GM19463 (cell line): ENCODE measurements around the gene THBS3.
A peak's percentile ranks its signal among the peaks of the same experiment; 100 is the strongest.
"Not testable (repeated sequence)": the region's sequence is repeated elsewhere in the genome, so short reads cannot be mapped to it uniquely, and the experiment has no call there.

Source experiments
- ATAC-seq: cut with Tn5 transposase; IDR thresholded peaks from one replicate; pipeline ENCODE4 v1.9.1; 2021; ENCODE audit warnings: mild to moderate bottlenecking, moderate library complexity; ENCODE audit not compliant: unreplicated experiment

THBS3 gene

DNA sequence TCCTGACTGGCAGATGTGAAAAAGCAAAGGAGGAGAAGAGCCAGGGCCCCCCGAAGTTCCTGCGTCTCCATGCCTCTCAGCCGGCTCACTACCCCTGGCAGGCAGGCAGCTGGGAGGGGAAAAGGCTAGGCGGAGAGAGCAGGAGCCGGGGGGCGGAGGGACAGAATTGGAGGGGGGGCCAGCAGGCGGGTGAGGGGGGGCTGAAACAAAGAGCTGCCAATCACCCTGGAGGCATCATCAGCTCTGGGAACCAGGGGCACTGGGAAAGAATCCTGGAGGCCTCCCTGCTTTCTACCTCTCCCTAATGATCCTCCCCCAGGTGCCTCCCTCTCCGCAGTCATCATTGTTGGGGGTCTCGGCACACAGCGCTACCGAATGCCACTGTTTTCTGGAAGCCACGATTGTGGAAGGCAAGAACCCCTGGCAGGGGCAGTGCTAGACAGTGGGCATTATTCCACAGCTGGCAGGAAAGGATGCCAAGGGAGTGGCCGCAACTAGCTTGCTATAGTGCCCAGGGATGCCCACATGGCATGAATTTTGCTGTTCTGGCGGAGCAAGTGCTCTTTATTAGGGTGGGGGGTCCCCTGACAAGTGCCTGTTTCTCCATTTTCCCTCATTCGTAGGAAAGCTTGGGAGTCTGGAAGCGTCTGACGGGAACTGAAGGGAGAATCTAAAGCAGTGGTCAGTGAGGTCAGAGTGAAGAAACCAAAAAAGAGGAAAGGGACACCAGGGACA, at the start of gene THBS3:
Gene THBS3, minus strand, starts transcription at position 92 of the 735 bp plus-strand sequence. Its CDS starts 21 bp downstream, at position 71.
- no peak for ATAC-seq

DNA sequence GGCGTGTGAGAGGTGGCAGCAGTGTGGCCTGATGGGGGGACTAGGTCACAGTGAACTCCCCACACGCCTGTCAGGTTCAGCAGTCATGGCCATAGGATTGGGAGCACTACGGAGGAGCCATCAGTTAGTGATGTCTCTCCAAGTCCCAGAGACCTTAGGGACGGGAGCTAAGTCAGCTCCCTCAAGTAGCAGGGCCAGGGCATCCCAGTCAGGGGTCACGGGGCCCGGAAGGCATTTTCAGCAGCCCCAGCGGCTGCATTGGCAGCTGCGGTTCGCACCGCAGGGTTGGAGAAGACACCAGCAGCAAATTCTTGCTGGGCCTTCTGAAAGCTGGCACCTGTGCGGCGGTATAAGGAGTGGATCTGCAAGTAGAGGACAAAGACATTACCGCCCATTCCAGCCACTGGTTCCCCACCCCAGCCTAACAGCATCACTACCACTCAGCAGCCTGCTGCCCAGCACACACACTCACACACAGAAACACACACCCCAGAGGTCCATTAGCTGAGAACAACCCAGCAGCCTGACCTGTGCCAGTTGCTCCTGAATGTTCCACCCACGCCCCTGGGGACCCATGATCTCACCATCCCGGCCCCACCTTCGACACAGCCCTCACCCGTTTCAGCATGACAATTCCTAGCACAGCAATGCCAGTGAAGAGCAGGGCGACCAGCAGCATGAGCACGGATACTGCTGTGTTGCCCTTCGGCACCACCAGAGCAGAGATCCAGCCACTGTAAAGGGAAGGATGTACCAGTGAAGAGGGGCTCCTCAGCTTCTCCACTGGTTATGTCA, 48.6 kb upstream of the THBS3 start:
- ATAC-seq, result no peak

DNA sequence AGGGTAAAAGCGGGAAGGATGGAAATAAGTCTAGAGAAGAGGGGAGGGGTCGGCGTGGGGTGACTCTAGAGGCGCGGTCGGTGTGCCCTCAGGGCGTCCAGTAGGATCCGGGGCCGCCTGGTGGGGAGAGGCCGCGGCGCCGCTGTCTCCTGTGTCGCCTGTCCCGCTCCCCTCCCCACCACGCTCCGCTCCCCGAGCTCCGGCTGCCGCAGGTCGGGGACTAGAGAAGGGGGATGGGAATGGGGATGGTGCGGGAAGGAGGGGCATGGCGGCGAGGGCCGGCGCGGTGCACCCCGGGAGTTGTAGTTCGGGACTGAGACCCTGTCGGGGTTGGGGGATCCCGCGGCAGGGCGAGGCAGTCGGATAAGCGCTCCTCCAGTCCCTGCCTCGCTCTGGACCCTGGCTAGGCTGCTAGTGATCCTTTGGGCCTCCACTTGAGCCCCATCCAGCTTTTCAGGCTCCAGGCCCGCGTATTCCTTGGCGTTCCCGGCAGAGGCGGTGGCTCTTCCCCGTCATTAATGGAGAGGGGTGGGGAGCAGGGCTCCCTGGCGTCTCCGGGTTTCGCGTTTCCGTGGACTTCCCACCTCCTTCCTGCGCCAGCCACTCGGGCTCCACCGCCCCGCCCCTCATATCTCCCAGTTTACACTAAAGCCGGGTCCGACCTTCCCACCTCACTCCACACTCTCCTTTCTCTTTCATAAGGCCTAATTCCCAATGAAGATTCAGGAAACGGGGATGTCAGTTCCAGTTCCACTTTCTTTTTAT, 47.7 kb upstream of the THBS3 start, which contains the start of gene ENTREP3:
Gene ENTREP3, minus strand, starts transcription at position 241 of the 765 bp plus-strand sequence. CDS start 606 bp downstream, outside the sequence.
- ATAC-seq, result peak; percentile 60

DNA sequence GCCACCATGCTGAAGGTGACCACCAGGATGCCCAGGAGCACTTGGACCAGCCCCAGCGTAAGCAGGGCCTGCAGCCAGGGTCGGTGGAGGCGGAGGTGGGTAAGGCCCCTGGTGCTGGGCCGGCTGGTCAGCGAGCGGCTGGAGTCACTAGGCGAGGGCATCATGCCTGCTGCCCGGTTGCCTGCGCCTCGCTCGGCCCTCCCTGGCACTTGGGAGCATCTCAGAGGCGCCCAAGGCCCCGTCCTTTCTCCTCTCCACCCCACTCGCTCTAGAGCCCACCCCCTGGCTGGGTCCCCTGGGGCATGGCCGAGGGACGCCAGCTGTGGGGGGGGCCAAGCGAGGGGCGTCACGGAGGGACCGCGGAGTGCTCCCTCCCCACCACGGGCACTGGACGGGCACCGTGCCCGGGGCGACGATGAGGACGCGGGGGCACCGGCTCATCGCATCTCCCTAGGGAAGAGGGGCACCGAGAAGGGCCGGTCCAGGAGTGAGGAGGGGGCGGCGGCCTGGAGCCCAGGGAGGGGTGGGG, 47.1 kb upstream of the THBS3 start:
- ATAC-seq, result no peak

DNA sequence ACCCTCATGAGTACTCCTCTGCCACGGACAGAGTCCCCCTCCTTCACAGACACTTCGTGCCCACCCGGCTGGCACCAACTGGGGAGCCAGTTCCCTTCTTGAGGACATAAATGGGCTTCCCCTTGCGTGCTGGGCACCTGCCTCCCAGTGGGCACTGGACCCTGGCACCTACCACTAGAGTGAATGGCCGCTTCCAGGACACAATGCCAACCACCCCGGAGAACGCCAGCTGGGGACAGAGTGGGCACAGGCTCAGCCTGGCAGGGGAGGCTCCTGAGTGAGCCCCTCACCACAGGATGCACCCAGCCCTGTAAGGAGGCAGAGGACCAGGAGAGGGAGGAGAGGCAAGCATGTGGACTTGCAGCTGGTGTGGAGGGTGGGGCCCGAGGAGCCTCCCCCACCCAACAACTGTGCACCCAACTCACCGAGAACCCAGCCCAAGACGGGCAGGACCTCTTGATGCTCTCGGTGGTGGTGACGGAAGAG, 46.6 kb upstream of the THBS3 start:
- ATAC-seq, result no peak

DNA sequence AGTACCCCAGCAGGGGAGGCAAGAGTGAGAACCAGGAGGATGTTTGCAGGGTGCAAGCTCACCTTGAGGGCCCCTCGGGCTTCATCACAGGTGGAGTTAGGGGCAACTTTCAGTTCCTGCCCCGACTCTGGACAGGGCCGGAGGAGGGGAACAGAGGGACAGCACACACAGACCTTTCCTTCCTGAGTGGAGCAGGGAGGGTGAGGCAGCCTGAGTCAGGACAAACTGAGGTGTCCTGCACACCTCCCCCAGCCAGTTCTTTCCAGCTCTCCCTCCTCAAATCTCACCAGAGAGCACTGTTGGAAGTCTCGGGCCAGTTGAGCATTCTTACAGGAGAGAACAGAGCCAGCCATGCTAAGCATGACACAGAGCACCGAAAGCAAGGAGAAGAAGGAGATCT, 46.1 kb upstream of the THBS3 start:
- ATAC-seq, result no peak

DNA sequence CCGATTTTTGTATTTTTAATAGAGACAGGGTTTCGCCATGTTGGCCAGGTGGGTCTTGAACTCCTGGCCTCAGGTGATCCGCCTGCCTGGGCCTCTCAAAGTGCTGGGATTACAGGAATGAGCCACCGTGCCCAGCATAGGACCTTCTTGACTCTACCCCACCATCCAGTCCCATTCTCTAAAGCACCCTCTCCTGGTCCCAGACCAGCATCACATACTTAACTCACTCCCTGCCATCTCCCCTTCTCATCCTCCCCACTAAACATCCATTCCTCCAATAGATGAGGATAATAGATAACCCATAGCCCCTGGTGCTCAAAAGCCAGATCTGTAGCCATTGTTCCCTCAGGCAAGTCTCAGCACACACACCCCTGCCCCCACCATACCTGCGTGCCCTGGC, 45.5 kb upstream of the THBS3 start:
- ATAC-seq, result no peak

DNA sequence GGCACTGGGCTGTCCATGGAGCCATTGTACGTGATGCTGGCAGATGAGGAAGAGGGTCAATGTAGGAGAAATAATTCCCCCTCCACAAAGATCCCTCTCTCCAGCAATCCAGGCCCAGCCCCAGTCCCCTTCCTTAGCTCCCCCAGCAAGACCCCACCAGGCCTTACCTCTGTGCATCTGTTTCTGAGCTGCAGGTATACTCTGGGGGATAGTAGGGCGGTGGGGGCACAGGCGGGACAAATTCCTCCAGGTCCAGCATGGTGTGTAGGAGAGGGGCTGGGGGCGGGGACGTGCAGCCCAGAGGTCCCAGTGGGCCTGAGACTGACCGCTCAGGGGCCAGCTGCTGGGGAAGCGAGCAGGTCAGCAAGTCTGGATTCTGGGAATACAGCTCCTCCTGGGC, 43.9 kb upstream of the THBS3 start:
- no peak for ATAC-seq

DNA sequence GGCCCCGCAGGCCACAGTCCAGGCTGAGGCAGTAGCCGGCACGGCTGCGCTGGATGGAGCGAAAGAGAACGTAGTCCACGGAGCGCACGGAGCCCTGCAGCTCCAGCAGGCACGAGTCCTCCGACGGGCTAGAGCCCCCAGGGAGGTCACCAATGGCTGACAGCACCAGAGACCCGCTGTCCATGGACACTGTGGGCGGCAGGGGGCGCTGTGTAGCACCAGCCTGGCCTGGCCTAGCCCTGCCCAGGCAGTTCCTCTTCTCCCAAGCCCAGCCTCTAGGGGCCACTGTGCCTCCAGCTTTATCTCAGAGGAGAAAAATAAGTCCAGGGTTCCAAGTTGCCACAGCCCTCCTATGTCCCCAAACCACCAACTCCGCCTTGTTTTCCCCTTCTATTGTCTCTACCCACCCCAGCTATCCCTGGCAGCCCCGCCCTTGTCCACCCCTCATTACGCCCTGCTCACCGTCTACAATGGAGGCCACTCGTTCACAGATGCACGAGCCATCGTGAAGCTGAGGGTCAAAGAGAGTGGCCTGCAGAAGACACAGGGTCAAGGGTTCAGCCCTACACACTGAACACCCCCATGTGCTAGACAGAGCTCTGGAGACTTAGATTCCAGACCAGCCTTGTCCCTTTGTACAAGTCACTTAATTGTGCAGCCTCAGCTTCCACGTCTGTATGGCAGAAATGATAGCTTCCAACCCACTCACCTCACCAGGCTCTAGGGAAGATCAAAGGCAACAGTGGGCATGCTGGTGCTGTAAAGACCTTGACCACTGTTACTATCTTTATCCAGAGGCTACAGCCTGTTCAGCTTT, 43.1 kb upstream of the THBS3 start:
- peak; percentile 87 for ATAC-seq

DNA sequence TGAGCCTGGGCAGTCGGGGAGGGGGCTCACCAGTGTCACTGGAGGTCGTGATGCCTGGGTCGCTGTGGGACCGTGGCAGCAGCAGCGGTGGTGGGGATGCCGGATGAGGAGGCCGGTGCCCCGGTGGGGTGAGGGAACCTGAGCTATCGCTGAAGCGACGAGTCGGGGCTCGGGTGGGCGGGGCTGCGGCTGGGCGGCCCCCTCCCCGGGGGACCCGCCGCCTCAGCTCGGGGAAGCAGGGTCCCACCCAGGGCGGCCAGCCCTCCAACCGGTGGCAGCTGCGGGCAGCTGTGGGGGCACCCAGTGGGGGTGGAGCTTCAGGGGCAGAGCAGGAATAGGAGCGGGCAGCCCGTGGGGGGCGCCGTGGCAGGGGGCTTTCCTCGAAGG, 42.5 kb upstream of the THBS3 start:
- ATAC-seq, result peak; percentile 8

DNA sequence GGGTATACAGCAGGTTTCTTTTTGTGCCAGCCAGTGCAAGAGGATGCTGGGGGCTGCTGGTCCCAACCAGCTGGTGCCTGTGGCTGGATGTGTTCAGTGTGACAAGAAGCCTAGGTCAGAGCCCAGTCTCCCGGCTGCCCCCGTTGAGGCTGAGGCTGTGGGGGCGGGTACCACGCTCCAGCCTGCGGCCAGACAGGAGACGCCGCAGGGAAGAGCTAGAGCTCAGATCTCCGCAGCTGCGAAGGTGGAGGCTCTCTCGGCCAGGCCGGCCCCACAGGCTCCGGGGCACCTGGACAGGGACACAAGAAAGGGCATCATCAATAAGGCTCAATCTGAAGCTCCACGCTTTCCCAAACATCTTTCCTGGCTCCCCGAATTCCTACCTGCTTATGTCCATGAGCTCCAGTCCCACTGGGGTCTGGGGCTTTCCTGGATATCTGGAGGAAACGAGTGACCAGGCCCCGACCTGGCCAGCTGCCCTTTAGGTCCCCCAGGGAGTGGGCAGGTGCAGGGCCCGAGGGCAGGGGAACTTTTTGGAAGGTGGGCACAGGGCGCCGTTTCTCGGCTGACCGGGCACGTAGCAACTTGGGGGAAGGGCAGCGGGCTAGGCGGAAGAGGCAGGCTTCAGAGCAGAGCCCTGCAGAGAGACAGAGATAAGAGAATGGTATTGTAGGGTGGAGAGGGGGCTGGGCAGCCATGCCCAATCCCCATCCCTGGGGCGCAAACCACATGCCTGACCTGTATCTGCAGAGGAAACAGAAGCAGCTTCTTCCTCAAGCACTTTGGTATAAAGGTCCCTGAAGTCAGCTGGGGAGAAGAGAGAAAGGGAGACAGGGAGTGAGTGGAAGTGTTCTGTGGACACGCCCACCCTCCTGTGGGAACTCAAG, 40.2 kb upstream of the THBS3 start:
- ATAC-seq, result no peak

DNA sequence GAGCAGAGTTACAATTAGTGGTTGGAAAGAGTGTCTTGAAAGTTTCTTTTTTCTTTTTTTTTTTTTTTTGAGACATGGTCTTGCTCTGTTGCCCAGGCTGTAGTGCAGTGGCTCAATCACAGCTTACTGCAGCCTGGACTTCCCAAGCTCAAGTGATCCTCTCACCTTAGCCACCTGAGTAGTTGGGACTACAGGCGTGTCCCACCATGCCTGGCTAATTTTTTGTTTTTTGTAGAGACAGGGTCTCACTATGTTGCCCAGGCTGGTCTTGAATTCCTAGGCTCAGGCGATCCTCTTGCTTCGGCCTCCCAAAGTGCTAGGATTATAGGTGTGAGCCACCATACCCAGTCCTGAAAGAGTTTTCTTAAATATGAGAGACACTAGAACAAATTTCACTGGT, 39.1 kb upstream of the THBS3 start:
- not testable (repeated sequence) for ATAC-seq

DNA sequence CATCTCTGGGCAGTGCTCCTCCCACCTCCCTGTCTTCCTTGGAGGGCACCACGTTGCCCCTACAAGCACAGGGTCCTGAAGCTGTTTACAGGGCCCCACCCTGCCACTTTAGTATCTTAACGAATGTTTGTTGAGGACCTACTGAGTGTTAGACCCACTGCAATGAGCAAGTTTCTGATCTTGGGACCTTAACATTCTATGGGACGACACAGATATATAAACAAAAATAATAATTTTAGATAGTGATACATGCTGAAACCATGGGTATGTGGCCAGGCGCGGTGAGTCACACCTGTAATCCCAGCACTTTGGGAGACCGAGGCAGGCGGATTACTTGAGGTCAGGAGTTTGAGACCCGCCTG, 37.4 kb upstream of the THBS3 start:
- ATAC-seq, result no peak

DNA sequence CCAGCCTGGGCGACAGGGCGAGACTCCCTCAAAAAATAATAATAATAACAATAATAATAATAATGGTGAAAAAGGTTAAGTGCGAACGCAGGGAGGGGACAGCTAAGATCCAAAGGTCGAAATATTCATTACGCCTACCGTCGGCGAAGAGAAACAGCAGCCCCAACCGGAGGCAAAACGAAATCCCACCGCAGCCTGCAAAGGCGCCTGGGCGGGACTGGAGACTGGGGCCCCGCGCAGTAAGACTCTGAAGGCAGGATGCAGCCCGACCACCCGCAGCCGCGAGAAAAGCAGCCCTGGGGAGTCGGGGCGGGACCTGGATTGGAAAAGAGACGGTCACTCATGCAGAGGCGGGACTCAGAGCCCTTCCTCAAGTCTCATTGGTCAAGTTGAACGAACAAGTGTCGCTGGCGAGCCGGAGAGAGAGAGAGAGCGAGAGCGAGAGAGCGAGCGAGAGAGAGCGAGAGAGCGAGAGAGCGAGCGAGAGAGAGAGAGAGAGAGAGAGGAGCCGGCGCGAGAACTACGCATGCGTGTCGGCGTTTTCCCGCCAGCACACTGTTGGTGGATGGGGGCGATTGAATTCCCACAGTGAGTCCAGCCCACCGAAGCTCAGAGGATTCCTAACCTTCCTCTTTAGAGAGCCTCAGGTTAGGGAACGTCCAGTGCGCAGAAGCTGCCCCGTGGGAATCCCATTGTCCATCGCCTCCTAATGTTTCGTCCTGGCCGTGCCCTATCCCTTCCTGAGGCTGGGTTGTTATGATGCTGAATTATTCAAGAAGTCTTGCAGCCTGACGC, 36.9 kb upstream of the THBS3 start:
- peak; percentile 87 for ATAC-seq

DNA sequence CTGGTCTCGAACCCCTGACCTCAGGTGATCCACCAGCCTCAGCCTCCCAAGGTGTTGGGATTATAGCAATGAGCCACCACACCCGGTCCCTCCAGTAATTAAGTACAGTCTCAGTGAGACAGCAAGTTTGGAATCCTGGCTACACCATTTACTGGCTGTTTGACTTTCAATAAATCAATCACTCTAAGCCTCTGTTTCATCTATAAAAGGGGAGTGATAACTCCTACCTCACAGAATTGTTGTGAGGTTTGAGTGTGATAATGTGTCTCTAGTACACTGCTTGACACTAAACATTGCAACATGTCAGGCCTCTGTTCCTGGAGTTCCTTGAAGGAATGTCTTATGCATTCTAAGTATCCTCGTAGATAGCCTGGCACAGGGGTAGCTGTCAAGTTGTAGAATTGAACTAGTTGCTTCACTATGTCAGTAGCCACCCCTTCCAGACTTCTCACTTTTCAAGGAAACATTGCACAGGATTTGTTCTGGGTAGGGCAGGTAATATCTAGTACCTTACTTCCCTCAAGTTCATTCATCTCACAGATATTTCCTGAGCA, 35.2 kb upstream of the THBS3 start:
- ATAC-seq, result no peak

DNA sequence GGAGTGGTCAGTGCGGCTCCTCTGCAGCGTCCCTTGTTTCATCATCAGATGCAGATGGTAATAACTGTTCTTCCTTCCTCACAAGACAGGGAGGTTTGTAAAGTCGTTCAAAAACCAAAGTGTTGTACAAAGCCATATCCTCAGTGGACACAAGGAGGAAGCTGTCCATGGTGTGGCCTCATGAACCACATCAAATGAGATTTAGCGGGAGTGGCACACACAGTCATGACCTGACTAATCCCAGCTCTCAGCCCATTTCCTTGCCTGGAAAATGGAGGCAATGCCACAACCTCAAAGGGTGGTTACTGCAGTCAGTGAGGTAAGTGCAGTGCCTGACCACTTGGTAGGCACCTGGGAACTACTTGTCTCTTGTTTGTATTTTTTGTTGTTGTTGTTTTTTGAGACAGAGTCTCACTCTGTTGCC, 34.2 kb upstream of the THBS3 start:
- no peak for ATAC-seq

DNA sequence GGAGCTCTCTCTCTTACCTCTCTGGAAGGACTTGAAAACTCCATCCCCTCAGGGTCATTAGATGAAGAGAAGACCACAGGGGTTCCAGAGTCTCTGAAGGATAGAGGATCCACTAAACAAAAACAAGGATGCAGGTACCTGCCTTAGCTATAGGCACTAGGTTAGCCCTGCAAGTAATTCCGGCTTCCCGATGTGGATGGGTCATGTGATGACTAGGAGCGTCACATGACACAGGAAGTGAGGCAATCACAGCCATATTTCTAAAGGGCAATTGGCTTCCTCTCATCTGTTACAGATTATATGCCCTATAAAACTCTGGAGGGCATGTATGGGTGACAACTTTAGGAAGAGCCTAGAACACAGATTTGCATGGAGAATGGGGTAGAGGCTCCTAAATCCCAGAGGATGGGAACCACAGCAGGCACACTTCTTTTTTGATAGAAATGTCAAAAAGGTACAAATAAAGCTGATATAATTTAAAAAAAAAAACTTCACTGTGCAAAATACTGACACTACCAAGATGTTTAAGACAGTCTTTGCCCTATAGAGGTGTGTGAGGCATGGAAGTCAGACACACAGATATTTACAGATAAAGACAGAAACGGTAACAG, 33.5 kb upstream of the THBS3 start:
- no peak for ATAC-seq

DNA sequence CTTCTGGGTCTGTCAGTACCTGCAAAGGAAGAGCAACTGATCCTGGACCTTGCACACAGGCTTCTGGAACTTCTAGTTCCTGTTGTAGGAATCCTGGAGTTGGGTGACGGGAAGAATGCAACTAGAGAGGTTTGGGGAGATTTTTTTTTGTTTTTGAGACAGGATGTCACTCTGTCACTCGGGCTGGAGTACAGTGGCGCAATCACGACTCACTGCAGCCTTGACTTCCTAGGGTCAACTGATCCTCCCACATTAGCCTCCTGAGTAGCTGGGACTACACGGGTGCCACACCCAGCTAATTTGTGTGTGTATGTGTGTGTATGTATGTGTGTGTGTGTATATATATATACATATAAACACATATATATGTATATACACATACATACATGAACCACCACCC, 28.8 kb upstream of the THBS3 start:
- ATAC-seq, result no peak
